Subcutaneous adipose tissue (tissue), 4 donors: ENCODE measurements around the gene TMEM33. TPM values are rescaled to one million over a fixed set of nuclear protein-coding genes. Genes with fewer than 3 reads are reported as not detected.

Experiments used
- total RNA-seq, 4 donors: library from RNA; depleted of rRNA; stranded (reverse); fragments of >200 nt; gene quantifications; one replicate each; pipeline ENCODE4 v1.1.0, GENCODE V29; 2016
- TF ChIP-seq, protein P1 (sequence below): fragments of 450-650 bp; IDR thresholded peaks from one replicate; pipeline ENCODE4 v1.5.1; 2016; ENCODE audit warnings: low read depth, mild to moderate bottlenecking, control low read depth, antibody characterized with exemption, moderate library complexity

Gene TMEM33
- total RNA-seq, 4 donors from 2014 or later = 29.0 to 51.5 (median 39.3) TPM

DNA sequence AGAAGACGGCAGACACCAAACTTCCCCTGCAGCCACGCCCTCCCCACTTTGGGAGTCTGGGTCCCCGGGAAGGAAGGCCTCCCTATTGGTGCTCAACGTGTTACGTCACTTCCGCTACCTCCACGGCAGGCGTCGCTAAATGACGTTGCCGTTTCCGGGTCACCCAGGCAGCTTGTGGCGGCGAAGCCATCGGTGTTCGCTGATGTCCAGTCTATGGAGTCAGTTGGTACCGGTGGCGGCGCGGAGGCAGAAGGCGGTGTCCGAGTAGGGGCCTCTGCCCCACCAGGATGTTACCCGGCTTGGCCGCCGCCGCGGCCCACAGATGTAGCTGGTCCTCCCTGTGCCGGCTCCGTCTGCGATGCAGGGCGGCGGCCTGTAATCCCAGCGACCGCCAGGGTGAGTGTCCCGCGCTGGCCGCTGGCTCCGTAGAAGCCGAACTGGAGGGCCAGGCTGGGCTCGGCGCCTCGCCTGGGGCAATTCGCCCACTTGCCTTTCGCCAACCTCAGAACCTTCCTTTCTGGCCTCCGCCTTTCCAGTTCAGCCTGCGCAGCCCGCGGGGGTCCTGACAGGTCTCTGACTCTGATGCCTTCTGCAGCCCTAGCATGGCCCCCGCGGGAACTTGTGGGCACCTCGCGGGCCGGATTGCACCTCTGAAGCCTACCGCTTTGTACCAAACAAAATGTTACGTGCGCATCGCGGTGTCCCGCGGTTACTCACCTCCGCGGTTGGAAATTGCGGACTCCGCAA is 55.3 kb downstream of the TMEM33 start, which contains the start of gene SLC30A9:
Gene SLC30A9, plus strand, starts transcription at position 166 of the 747 bp plus-strand sequence. Its CDS starts 122 bp downstream, at position 288.
- TF ChIP-seq, protein P1, sequence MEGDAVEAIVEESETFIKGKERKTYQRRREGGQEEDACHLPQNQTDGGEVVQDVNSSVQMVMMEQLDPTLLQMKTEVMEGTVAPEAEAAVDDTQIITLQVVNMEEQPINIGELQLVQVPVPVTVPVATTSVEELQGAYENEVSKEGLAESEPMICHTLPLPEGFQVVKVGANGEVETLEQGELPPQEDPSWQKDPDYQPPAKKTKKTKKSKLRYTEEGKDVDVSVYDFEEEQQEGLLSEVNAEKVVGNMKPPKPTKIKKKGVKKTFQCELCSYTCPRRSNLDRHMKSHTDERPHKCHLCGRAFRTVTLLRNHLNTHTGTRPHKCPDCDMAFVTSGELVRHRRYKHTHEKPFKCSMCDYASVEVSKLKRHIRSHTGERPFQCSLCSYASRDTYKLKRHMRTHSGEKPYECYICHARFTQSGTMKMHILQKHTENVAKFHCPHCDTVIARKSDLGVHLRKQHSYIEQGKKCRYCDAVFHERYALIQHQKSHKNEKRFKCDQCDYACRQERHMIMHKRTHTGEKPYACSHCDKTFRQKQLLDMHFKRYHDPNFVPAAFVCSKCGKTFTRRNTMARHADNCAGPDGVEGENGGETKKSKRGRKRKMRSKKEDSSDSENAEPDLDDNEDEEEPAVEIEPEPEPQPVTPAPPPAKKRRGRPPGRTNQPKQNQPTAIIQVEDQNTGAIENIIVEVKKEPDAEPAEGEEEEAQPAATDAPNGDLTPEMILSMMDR = no peak

DNA sequence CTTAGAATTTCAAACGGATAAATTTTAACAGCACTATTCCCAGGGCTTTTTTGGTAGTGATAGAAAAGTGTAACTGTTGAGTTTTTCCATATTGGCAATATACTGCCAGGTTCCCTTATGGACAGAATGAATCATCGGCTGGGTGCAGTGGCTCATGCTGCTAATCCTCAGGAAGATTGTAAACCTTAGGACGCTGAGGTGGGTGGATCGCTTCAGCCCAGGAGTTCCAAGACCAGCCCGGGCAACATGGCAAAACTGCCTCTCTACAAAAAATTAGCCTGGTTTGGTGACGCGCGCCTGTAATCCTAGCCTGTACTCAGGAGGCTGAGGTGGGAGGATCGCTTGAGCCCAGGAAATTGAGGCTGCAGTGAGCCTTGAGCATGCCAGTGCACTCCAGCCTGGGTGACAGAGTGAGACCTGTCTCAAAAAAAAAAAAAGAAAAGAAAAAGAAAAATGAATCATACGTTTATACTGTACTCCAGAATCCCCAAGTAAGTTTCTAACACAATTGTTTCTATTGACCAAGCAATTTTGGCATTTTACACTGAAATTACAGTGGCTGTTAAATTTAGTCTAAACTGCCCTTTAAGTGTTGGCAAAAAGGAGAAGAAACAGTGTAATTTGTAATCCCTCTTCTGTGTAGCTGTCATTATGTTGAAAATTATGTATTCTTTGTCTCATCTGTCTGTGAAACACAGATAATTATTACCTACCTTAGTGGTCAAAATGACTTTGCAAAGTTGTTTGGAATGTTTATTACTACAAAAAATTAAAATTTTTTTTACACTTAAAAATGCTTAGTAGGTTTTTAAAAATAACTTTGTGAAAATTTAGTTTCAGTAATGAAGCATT is 56.9 kb downstream of the TMEM33 start:
- TF ChIP-seq, protein P1 = no peak

DNA sequence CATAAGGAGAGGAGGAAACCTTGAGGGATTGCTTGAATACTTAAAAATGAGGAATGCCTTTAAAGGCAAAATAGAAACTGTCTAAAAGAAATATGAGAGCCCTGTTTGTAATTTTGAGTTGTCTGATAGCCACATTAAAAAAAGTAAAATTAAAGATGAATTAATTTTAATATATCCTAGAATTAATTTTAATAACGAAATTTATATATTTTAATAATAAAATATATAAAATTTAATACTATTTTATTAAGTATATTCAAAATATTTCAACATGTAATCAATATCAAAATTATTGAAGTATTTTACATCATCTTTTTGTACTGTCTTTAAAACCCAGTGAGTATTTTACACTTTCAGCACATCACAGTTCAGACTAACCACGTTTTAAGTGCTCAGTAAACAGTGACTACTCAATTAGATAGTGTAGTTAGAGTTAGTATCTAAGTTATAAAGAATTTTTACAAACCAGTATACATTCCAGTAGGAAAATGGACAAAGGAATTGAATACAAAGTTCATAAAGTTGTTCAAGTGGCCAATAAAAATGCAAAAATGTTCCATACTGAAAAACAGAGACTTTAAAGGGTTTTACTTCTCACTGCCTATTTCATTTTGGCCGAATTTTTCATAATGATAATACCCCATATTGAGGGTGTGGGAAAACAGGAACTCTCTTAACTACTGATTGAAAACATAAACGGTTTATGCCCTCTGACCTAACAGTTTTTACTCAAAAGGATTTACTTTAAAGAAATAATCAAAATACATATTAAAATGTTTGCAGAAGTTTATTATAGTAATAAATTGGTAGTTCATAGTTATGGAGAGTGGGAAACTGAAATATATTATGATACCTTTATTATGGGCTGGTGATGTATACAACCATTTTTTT is 58.0 kb downstream of the TMEM33 start:
- TF ChIP-seq, protein P1 = no peak

- TF ChIP-seq, protein P1 = no peak
These were observed 59.3 kb downstream of the TMEM33 start for GRCh38 chr4:41994461-41994985.

DNA sequence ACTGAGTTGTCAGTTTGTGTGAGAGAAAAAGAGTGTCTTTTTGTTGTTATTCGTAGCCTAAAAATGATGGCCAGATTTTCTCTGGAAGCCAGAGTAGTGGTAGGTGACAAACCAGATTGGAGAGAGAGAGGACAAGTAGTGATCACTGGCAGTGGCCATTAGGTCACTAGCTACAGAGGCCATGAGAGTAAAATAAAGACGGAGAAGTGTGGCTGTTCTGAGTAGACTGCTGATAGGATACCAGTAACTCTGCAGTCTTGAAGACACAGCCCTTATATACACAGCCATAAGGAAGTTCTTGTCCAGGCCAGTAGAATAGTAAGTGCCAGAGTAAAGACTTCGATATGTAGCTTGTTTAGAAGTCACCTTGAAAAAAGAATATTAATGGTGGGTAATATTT is 62.8 kb downstream of the TMEM33 start:
- TF ChIP-seq, protein P1 = no peak

DNA sequence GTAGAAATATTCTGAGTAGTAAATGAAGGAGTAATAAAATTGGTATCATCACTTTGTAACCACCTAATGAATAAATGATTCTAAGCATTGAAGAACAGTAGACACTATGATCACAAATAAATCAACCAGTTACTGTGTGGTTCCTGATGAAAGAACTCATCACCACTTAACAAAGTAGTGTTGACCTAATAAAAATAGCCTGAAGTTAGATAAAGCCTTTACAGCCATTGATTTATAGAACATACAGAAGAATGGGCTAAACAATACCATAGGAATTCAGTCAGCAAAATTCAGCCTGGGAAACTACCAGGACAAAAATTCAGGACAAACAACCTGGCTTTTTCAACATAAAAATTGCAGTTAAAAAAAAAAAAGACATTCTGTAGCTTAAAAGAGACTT is 64.1 kb downstream of the TMEM33 start:
- TF ChIP-seq, protein P1 = no peak
